Natural killer cell treated with Interleukin-12 subunit alpha and Interleukin-12 subunit beta and Interleukin-15 and Interleukin-18, amount 100 ng/mL, for 72 hours (primary cell): Measurements from ENCODE around the gene INTS15. TPM values are rescaled to one million over a fixed set of nuclear protein-coding genes. Genes with fewer than 3 reads are reported as not detected.

ENCODE experiments used
- ATAC-seq, 2 donors: fragments of 150-1000 bp; cut with Tn5 transposase in 1 of 2; sonication (Bioruptor Pico), chemical (Tn5 transposase) in 1 of 2; 2 replicates each; pipeline ENCODE4 v1.10.0; 2021
- DNase-seq: peaks from one replicate; pipeline ENCODE4 v3.0.0; 2022; ENCODE audit warnings: low spot score
- H3K27ac Mint-ChIP-seq, 2 donors: 1 replicate in 1 of 2; 2 replicates in 1 of 2; pipeline ENCODE4 v1.8.0; 2022; ENCODE audit warnings: mixed read lengths in 2 of 2, mild to moderate bottlenecking in 1 of 2, moderate library complexity in 1 of 2
- H3K27me3 Mint-ChIP-seq, 2 donors: 1 replicate in 1 of 2; 2 replicates in 1 of 2; pipeline ENCODE4 v1.8.0; 2022; ENCODE audit warnings: mixed read lengths in 2 of 2
- H3K36me3 Mint-ChIP-seq: one replicate; pipeline ENCODE4 v1.8.0; 2022; ENCODE audit warnings: mixed read lengths
- H3K4me1 Mint-ChIP-seq, 2 donors: 1 replicate in 1 of 2; 2 replicates in 1 of 2; pipeline ENCODE4 v1.8.0; 2022; ENCODE audit warnings: low read depth in 2 of 2, mixed read lengths in 2 of 2, mild to moderate bottlenecking in 1 of 2
- H3K4me3 Mint-ChIP-seq: one replicate; pipeline ENCODE4 v1.8.0; 2022; ENCODE audit warnings: mixed read lengths
- H3K9me3 Mint-ChIP-seq: 2 replicates; pipeline ENCODE4 v1.8.0; 2022; ENCODE audit warnings: mixed read lengths
- total RNA-seq, 2 donors: library from RNA; stranded (reverse); gene quantifications; one replicate each; pipeline ENCODE4 v1.2.3, GENCODE V29; 2022

Gene INTS15
- total RNA-seq, 2 donors from 2014 or later: 42.5 to 58.6 TPM

- ATAC-seq (no peak), DNase-seq (no peak)
- Mint-ChIP-seq H3K36me3 (peaks cover 4% of the 10 kb centered on the region), H3K27ac (peak overlapping the region; percentile 32 to 71), H3K4me1 (peaks cover 5 to 7% of the 10 kb centered on the region in 2 donors), H3K4me3 (no peak overlapping the region), H3K27me3 (no peaks in the 10 kb centered on the region), H3K9me3 (no peaks in the 10 kb centered on the region)
Observed at GRCh38 chr7:6588566-6588965, 1.3 kb upstream of the INTS15 start.

GRCh38 chr7:6589151-6589828 lies 531 bp upstream of the INTS15 start:
- no peaks in the 10 kb centered on the region for H3K9me3 Mint-ChIP-seq
- DNase-seq (no peak), ATAC-seq (no peak)
- H3K36me3 Mint-ChIP-seq: peaks cover 4% of the 10 kb centered on the region
- peak overlapping the region in 1 of 2 donors; percentile 71 for H3K27ac Mint-ChIP-seq
- H3K4me3 Mint-ChIP-seq: peak overlapping the region; percentile 60
- H3K4me1 Mint-ChIP-seq: peaks cover 5 to 7% of the 10 kb centered on the region in 2 donors
- no peaks in the 10 kb centered on the region for H3K27me3 Mint-ChIP-seq

GRCh38 chr7:6590645-6591110 lies 857 bp downstream of the INTS15 start:
- Mint-ChIP-seq H3K36me3 (peaks cover 4% of the 10 kb centered on the region), H3K9me3 (no peaks in the 10 kb centered on the region), H3K4me1 (peaks cover 5 to 7% of the 10 kb centered on the region in 2 donors), H3K27me3 (no peaks in the 10 kb centered on the region), H3K4me3 (peak overlapping the region; percentile 94), H3K27ac (peak overlapping the region; percentile 82 to 96)
- ATAC-seq: peak in 1 of 2 donors; percentile 0
- DNase-seq: no peak

GRCh38 chr7:6600093-6600492 lies 10.3 kb downstream of the INTS15 start:
- no peak for DNase-seq
- H3K4me1 Mint-ChIP-seq: peaks cover 0 to 3% of the 10 kb centered on the region in 2 donors
- H3K9me3 Mint-ChIP-seq: no peaks in the 10 kb centered on the region
- no peak overlapping the region for H3K4me3 Mint-ChIP-seq
- ATAC-seq: peak in 1 of 2 donors; percentile 28
- no peaks in the 10 kb centered on the region for H3K27me3 Mint-ChIP-seq
- H3K36me3 Mint-ChIP-seq: no peaks in the 10 kb centered on the region
- no peak overlapping the region for H3K27ac Mint-ChIP-seq

GRCh38 chr7:6604458-6604857 lies 14.6 kb downstream of the INTS15 start:
- no peaks in the 10 kb centered on the region for H3K36me3 Mint-ChIP-seq
- H3K9me3 Mint-ChIP-seq: no peaks in the 10 kb centered on the region
- no peak overlapping the region for H3K4me3 Mint-ChIP-seq
- H3K27me3 Mint-ChIP-seq: no peaks in the 10 kb centered on the region
- peaks cover 0 to 6% of the 10 kb centered on the region in 2 donors for H3K4me1 Mint-ChIP-seq
- no peak overlapping the region for H3K27ac Mint-ChIP-seq
- DNase-seq: no peak
- ATAC-seq: no peak

GRCh38 chr7:6606866-6607583 lies 17.2 kb downstream of the INTS15 start:
- H3K9me3 Mint-ChIP-seq: no peaks in the 10 kb centered on the region
- H3K27me3 Mint-ChIP-seq: no peaks in the 10 kb centered on the region
- DNase-seq (no peak), ATAC-seq (no peak)
- no peaks in the 10 kb centered on the region for H3K36me3 Mint-ChIP-seq
- no peak overlapping the region for H3K27ac Mint-ChIP-seq
- H3K4me1 Mint-ChIP-seq: peaks cover 0 to 6% of the 10 kb centered on the region in 2 donors
- H3K4me3 Mint-ChIP-seq: no peak overlapping the region

GRCh38 chr7:6607651-6608051 lies 17.8 kb downstream of the INTS15 start:
- no peaks in the 10 kb centered on the region for H3K9me3 Mint-ChIP-seq
- no peak overlapping the region for H3K4me3 Mint-ChIP-seq
- DNase-seq (no peak), ATAC-seq (peak; percentile 27 to 40)
- H3K4me1 Mint-ChIP-seq: peaks cover 0 to 6% of the 10 kb centered on the region in 2 donors
- no peaks in the 10 kb centered on the region for H3K27me3 Mint-ChIP-seq
- no peaks in the 10 kb centered on the region for H3K36me3 Mint-ChIP-seq
- H3K27ac Mint-ChIP-seq: no peak overlapping the region

GRCh38 chr7:6608081-6608480 lies 18.3 kb downstream of the INTS15 start:
- ATAC-seq: no peak
- H3K9me3 Mint-ChIP-seq: no peaks in the 10 kb centered on the region
- no peaks in the 10 kb centered on the region for H3K36me3 Mint-ChIP-seq

GRCh38 chr7:6608794-6609193 lies 19.0 kb downstream of the INTS15 start:
- Mint-ChIP-seq H3K27me3 (no peaks in the 10 kb centered on the region), H3K4me3 (no peak overlapping the region), H3K27ac (no peak overlapping the region), H3K9me3 (no peaks in the 10 kb centered on the region), H3K36me3 (no peaks in the 10 kb centered on the region), H3K4me1 (peaks cover 0 to 6% of the 10 kb centered on the region in 2 donors)
- ATAC-seq: no peak
- DNase-seq: no peak

More at GRCh38 chr7:6608081-6608480, 18.3 kb downstream of the INTS15 start:
- Mint-ChIP-seq H3K27me3 (no peaks in the 10 kb centered on the region), H3K4me3 (no peak overlapping the region), H3K4me1 (peaks cover 0 to 6% of the 10 kb centered on the region in 2 donors), H3K27ac (no peak overlapping the region)
- no peak for DNase-seq

- Mint-ChIP-seq H3K4me1 (peaks cover 5 to 9% of the 10 kb centered on the region in 2 donors), H3K36me3 (no peaks in the 10 kb centered on the region), H3K9me3 (no peaks in the 10 kb centered on the region), H3K4me3 (no peak overlapping the region), H3K27me3 (no peaks in the 10 kb centered on the region), H3K27ac (no peak overlapping the region)
- DNase-seq (no peak), ATAC-seq (no peak)
Observed at GRCh38 chr7:6612819-6613218, 23.0 kb downstream of the INTS15 start.

GRCh38 chr7:6613706-6614105 lies 23.9 kb downstream of the INTS15 start:
- no peak for DNase-seq

GRCh38 chr7:6614953-6615722 lies 25.3 kb downstream of the INTS15 start, which contains the start of gene ZNF853:
ZNF853 (plus strand) TSS chr7:6615610; CDS start chr7:6616175, 565 bp downstream.
- peak; percentile 69 to 70 for ATAC-seq
- H3K9me3 Mint-ChIP-seq: no peaks in the 10 kb centered on the region
- no peaks in the 10 kb centered on the region for H3K36me3 Mint-ChIP-seq
- H3K4me3 Mint-ChIP-seq: peak within 1 kb of the TSS; percentile 77
- DNase-seq: no peak
- no peaks in the 10 kb centered on the region for H3K27me3 Mint-ChIP-seq
- H3K27ac Mint-ChIP-seq: peak within 1 kb of the TSS in 1 of 2 donors; percentile 68
- peaks cover 5 to 9% of the 10 kb centered on the region in 2 donors for H3K4me1 Mint-ChIP-seq

More at GRCh38 chr7:6613706-6614105, 23.9 kb downstream of the INTS15 start:
- H3K27ac Mint-ChIP-seq: no peak overlapping the region
- no peaks in the 10 kb centered on the region for H3K36me3 Mint-ChIP-seq
- no peaks in the 10 kb centered on the region for H3K9me3 Mint-ChIP-seq
- H3K4me3 Mint-ChIP-seq: no peak overlapping the region
- H3K4me1 Mint-ChIP-seq: peaks cover 5 to 9% of the 10 kb centered on the region in 2 donors
- no peaks in the 10 kb centered on the region for H3K27me3 Mint-ChIP-seq
- ATAC-seq: no peak

- no peaks in the 10 kb centered on the region for H3K27me3 Mint-ChIP-seq
- no peaks in the 10 kb centered on the region for H3K36me3 Mint-ChIP-seq
- no peaks in the 10 kb centered on the region for H3K9me3 Mint-ChIP-seq
- peaks cover 11 to 12% of the 10 kb centered on the region in 2 donors for H3K4me1 Mint-ChIP-seq
- H3K4me3 Mint-ChIP-seq: peak overlapping the region; percentile 54
- no peak overlapping the region for H3K27ac Mint-ChIP-seq
- no peak for DNase-seq
- ATAC-seq: peak; percentile 47 to 58
Observed at GRCh38 chr7:6615723-6616555, 26.1 kb downstream of the INTS15 start.
